ENCODE results near the gene ADRA2C.

Gene ADRA2C

DNA sequence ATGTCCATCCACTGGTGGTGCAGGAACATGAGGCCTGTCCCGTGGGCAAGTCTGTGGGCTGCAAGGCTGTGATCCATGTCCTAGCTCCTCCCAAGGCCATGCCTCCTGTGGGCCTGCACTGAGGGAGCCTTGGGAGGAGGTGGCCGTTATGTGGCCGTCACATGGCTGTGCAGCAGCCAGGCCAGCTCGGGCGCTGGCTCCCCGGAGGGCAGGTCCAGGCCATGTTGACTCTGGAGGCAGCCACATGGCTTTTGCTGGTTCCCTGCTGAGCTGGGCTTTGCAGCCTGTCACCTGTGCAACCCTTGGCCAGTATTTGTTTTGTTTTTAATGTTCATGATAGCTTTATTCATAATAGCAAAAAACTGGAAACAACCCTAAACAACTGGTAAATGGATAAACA lies 13.3 kb downstream of the ADRA2C start:
- DNase-seq: no peak

- no peak for DNase-seq
Observed at GRCh38 chr4:3780347-3781171, 14.4 kb downstream of the ADRA2C start.

GRCh38 chr4:3781193-3781886 lies 15.2 kb downstream of the ADRA2C start:
- no peak for DNase-seq

DNA sequence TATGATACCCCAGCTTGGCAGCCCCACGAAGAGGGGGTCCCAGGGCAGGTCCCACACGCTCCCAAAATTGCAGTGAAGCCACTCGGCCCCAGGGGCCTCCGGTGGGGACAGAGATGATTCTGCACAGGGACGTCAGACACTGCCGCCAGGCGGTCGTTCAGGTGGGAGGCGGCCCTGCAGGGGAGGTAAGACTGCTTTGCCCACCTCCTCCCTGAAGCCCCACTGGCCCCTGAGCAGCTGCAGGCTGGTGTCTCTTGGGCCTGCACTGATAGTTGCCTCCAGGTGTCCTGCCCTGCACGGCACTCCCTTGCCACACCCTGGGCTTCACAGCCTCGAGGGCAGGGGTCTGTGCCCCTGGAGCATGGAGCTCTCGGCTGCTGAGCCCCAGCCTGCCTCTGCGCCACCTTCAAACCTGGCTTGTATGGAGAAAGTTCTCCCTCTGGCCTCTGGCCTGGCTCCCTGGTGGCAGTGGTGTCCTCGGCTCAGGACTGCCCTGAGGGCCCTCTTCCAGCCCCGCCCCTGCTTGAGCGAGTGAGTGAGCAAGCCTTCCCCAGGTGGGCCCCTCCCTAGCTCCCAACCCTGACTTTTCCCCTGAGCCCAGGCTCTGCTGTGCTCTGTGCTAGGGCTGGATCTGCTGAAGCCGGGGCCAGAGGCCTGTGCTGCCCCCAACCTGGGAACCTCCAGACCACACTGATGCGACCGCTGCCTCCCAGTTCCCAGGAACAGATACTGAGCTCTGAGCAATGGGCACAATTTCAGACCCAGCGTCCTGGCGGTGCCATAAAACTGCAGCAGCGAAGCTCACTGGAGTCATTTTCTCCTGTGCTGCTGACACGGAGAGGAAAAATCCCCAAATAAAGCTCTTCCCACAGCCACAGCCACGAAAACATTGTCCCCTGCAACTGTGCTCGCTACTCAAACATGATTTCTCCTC lies 16.1 kb downstream of the ADRA2C start:
- DNase-seq: no peak

- no peak for DNase-seq
Observed at GRCh38 chr4:3783693-3784306, 17.6 kb downstream of the ADRA2C start.

- DNase-seq: no peak
Observed at GRCh38 chr4:3784454-3785291, 18.5 kb downstream of the ADRA2C start.

DNA sequence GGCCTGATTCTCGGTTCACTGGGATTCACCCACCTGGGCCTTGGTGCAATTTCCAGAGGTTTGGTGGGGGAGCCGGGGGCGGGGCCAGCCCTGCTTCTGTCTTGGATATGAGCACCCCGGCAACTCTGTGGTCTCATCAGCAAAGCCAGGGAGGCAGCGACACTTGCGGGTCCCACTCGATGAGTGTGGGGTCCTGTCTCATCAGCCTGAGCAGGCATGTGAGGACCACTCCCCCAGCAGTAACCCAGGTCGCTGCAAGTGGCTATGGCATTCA lies 19.0 kb downstream of the ADRA2C start:
- no peak for DNase-seq

DNA sequence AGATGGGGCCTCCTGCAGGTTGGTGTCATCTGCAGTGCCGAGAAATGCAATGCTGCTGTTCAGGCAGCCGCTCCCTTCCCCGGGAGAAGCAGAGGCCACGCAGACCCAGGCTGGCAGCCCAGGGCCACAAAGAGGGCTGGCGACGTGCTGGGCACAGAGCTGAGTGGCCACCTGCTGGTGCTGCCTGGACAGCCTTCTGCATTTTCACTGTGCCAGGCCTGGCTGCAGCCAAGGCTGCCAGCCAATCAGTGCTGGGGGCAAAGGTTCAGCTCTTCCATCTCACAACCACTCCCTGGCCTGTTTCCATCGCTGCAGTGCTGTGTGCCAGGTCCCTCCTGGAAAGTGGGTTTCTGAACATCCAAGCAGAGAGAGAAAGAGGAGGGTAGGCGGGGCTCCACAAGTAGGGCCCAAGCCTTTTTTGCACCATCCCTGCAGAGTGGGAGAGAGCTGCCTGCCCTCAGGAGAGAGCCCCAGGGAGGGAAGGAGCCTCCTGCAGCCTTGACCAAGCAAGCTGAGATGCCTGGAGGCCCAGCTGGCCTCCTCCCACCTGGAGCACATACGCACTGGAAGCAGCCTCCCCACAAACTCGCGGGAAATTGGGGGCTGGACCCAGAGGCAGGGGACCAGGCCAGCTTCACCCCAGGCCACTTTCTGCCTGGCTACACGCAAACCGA lies 20.1 kb downstream of the ADRA2C start:
- peak; percentile 59 to 61 for DNase-seq

- no peak for DNase-seq
Observed at GRCh38 chr4:3787489-3788365, 21.5 kb downstream of the ADRA2C start.

GRCh38 chr4:3788366-3788660 lies 22.1 kb downstream of the ADRA2C start:
- DNase-seq: no peak

- no peak for DNase-seq
Observed at GRCh38 chr4:3789587-3789986, 23.4 kb downstream of the ADRA2C start.

- DNase-seq: no peak
Observed at GRCh38 chr4:3790006-3790561, 23.9 kb downstream of the ADRA2C start.

DNA sequence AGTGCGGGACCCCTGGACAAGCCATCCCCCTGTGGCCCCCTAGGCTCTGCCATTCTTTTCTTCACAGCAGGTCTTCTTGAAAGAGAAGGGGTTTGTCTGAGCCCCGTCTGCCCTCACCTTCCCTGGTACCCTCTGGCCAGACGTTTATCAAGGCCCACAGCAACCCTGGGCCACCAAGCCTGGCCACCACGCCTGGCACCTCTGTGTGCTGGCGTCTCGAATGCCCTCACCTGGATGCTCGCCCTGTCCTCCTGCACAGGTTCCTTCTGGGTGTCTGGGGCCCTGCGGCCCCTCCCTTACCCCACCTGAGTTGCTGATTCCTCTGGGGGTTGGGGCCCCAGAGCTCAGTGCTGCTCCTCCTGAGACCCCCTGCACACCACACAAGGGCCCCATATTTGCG lies 25.1 kb downstream of the ADRA2C start:
- no peak for DNase-seq

DNA sequence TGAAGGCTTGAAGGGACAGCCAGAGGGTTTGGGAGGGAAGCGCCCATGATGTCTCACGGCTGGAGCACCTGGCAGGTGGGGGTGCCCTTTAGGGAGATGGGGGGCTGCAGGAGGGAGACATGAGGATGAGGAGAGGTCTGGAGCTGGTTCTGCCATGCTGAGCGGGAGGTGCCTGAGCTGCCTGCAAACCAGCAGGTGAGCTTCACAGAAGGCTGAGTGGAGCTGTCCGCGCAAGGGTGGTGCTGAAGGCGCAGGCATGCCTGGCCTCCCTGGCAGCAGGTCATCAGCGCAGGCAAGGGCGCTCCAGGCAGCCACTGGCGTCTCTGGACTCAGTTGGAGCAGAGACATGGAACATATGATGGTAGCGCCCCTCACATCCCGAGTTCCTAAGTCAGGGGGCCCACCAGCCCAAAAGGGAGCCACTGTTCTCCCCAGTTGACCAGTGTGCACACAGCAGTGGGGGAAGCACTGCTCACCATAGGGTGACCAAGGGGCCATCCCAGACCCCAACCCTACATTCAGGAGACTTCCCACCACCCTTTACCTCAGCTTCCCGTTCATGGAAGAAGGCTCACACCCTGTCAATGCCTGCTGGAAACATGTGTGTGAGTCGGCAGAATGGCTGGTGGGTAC lies 25.8 kb downstream of the ADRA2C start:
- no peak for DNase-seq

DNA sequence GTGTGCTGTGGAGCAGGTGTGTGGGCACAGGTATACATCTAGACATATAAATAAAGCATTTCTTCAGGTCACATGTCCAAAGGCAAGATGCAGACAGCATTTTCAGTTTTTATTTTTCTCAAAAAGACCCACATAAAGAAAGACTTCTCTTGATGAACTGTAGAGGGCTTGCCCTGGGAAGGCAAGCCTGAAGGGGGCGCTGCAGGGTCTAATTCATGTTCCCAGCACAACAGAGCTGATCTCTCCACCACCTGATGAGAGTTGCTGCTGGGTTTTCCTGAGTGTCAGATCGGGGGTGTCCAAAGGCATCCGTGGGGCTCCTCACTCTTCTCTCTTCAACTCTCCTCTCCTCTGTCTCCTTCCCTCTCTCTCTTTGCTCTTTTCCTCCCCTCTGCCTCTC lies 26.6 kb downstream of the ADRA2C start:
- no peak for DNase-seq

- no peak for DNase-seq
Observed at GRCh38 chr4:3793545-3793944, 27.4 kb downstream of the ADRA2C start.

- DNase-seq: no peak
Observed at GRCh38 chr4:3796960-3797359, 30.8 kb downstream of the ADRA2C start.

DNA sequence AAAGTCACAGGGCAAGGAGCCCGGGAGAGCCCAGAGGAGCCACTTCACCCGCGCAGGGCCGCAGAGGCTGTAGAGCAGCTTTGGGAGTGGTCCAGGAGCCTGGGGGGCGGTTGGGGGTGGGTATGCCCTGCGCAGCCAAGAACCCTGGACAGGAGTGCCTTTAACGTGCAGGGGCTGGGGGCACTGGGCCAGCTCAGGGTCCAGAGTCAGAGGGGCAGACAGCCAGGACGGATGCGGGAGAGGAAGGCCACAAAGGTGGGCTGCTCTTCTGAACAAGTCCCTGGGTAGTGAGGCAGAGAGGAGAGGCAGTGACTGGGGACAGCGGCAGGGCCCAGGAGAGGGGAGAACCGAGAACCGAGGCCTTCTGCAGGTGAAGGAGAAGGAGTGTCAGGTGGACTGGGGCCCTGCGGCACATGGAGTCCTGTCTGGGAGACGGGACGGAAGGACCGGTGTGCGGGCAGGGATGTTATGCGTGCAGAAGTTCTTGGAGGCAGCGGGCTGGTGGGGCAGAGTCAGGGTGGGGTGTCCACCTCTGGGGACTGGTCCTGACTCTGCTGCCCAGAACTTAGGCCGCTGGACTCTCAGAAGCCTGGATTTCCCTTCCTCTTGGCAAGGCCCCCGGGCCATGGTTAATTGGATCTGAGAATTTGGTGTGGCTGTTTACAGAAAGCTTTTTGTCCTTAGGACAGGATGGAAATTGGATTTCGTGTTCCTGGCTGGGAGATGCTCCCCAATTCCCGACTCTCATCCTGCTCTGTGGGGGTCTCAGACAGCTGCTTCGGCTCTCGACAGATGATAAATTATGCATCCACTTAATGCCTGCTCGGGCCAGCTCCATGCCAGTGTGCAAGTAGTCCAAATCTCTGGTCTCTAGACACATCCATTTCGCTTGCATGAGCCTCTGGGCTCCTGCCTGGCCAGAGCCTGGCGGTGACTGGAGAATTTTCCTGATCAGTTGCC lies 31.9 kb downstream of the ADRA2C start:
- DNase-seq: no peak

GRCh38 chr4:3799496-3799895 lies 33.3 kb downstream of the ADRA2C start:
- no peak for DNase-seq

All from hippocampal formation (tissue), 2 donors.